NCI-H526 (cell line): ENCODE results near the gene KRTAP4-5.
"Not testable (repeated sequence)": the region's sequence is repeated elsewhere in the genome, so short reads cannot be mapped to it uniquely, and the experiment has no call there.

Experiments
- DNase-seq, 2 experiments: peaks; one replicate each; lab custom pipeline; 2025; lab: John Stamatoyannopoulos, UW

KRTAP4-5 gene

GRCh38 chr17:41108728-41109386 is 40.8 kb downstream of the KRTAP4-5 start:
- DNase-seq, result not testable (repeated sequence)

GRCh38 chr17:41107941-41108450 is 41.6 kb downstream of the KRTAP4-5 start:
- DNase-seq, result no peak

- not testable (repeated sequence) for DNase-seq
Observed at GRCh38 chr17:41105347-41105746, 44.3 kb downstream of the KRTAP4-5 start, which contains the start of gene KRTAP4-9. KRTAP4-9 (plus strand) TSS chr17:41105389; CDS start chr17:41105389, 0 bp downstream.

- not testable (repeated sequence) for DNase-seq
Observed at GRCh38 chr17:41104386-41105038, 45.1 kb downstream of the KRTAP4-5 start.

- no peak for DNase-seq
Observed at GRCh38 chr17:41103896-41104295, 45.7 kb downstream of the KRTAP4-5 start.

GRCh38 chr17:41101586-41102259 is 47.9 kb downstream of the KRTAP4-5 start, which contains the start of gene KRTAP4-16:
KRTAP4-16 (minus strand) TSS chr17:41102209; CDS start chr17:41102209, 0 bp downstream.
- DNase-seq, result no peak

- not testable (repeated sequence) for DNase-seq
Observed at GRCh38 chr17:41099682-41100480, 49.7 kb downstream of the KRTAP4-5 start.
